Neural cell (in vitro differentiated cells): ENCODE measurements around the gene PTPRS.

Experiments
- CTCF ChIP-seq: fragments of 450-650 bp; IDR thresholded peaks from 2 replicates; pipeline ENCODE4 v1.5.1; 2014; ENCODE audit warnings: antibody characterized with exemption, mild to moderate bottlenecking, moderate library complexity; ENCODE audit not compliant: poor library complexity, severe bottlenecking
- RAD21 ChIP-seq: fragments of 450-650 bp; conservative IDR thresholded peaks from 2 replicates; pipeline ENCODE4 v1.6.1; 2014; ENCODE audit warnings: antibody characterized with exemption, mild to moderate bottlenecking, moderate library complexity
- REST ChIP-seq: IDR thresholded peaks from 2 replicates; pipeline ENCODE4 v1.6.1; 2012; ENCODE audit warnings: borderline replicate concordance
- TAF1 ChIP-seq: IDR thresholded peaks from 2 replicates; pipeline ENCODE4 v1.6.1; 2012; ENCODE audit warnings: low read depth

GRCh38 chr19:5364674-5365073, 24.1 kb upstream of the PTPRS start:
- TF ChIP-seq CTCF (no peak), REST (no peak), RAD21 (no peak), TAF1 (no peak)
